Mucosa of descending colon (tissue), 3 donors: ENCODE data around the gene HS3ST2. TPM values are rescaled to one million over a fixed set of nuclear protein-coding genes. Genes with fewer than 3 reads are reported as not detected.
A peak's percentile ranks its signal among the peaks of the same experiment; 100 is the strongest.

ENCODE experiments used
- ATAC-seq: fragments of 200-7000 bp; cut with Tn5 transposase; one replicate; pipeline ENCODE4 v1.9.1; 2020; ENCODE audit warnings: mild to moderate bottlenecking, moderate library complexity
- DNase-seq, 3 donors: peaks; one replicate each; pipeline ENCODE4 v3.0.0-alpha.2; 2020
- H3K36me3 ChIP-seq: fragments of 200-600 bp; one replicate; pipeline ENCODE4 v1.8.0; 2021; ENCODE audit warnings: low read depth, mild to moderate bottlenecking
- H3K4me1 ChIP-seq: fragments of 200-600 bp; one replicate; pipeline ENCODE4 v1.8.0; 2021; ENCODE audit warnings: low read depth, mild to moderate bottlenecking
- H3K4me3 ChIP-seq: fragments of 200-600 bp; one replicate; pipeline ENCODE4 v1.8.0; 2021; ENCODE audit warnings: mild to moderate bottlenecking
- H3K9me3 ChIP-seq: fragments of 200-600 bp; one replicate; pipeline ENCODE4 v1.8.0; 2021; ENCODE audit warnings: mild to moderate bottlenecking
- intact Hi-C, 2 donors: fragments of 100-400 bp; cut with DNase I in 1 of 2; cut with micrococcal nuclease in 1 of 2; formaldehyde crosslinking; loops; one replicate each; pipeline versions ENCODE4 v1.11.0 to v1.11.1; 2022; cut with DNase I, micrococcal nuclease
- total RNA-seq, 3 donors: library from RNA; stranded (reverse); fragmentation: NEBNext Ultra II Directional in 2 of 3; extraction: Animal tissue kit (Norgen Biotek cat#: 25700) in 2 of 3; gene quantifications; one replicate each; pipeline versions ENCODE4 v1.2.1 to v1.2.4, GENCODE V29; 2021 to 2023
- TF ChIP-seq, protein P1 (sequence below): fragments of 200-600 bp; IDR thresholded peaks from one replicate; pipeline ENCODE4 v1.8.0; 2022; ENCODE audit warnings: antibody characterized with exemption, mild to moderate bottlenecking
- donor health status: DM: no; HTN: no; CAD: no; lungs with moderate emphysema.
- donor health status: DM: no; HTN: no; CAD: no.
- donor health status: DM: no; HTN: yes; CAD: no.

Gene HS3ST2
- total RNA-seq, 3 donors from 2014 or later: 0.20 to 1.6 (median 0.24) TPM

DNA sequence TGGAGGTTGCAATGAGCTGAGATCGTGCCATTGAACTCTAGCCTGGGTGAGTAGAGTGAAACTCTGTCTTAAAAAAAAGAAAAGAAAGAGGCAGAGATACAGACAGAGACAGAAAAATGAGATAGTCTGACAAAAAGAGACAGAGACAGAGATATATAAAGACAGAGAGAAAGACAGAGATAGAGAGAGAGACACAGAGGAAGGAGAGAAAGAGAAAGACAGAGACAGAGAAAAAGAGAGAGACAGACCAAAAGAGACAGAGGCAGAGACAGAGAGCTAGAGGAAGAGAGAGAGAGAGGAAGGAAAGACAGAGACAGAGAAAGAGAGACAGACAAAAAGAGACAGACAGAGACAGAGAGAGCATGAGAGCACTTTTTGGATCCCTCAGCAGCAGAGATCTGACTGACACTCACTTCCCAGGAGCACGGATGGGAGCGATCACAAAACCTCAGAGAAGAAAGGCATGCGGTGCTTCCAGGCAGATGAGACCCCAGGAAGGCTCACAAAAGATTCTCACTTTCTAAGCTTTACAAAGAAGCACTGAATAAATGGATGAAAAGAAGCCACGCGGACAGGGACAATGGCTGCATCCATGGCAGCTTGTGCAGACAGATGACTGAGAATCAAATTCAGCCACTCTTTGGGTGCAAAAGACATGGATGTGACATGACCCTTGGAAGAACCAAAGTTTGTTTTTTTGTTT is 38.6 kb upstream of the HS3ST2 start:
- H3K9me3 ChIP-seq: no peaks in the 10 kb centered on the region
- TF ChIP-seq, protein P1, sequence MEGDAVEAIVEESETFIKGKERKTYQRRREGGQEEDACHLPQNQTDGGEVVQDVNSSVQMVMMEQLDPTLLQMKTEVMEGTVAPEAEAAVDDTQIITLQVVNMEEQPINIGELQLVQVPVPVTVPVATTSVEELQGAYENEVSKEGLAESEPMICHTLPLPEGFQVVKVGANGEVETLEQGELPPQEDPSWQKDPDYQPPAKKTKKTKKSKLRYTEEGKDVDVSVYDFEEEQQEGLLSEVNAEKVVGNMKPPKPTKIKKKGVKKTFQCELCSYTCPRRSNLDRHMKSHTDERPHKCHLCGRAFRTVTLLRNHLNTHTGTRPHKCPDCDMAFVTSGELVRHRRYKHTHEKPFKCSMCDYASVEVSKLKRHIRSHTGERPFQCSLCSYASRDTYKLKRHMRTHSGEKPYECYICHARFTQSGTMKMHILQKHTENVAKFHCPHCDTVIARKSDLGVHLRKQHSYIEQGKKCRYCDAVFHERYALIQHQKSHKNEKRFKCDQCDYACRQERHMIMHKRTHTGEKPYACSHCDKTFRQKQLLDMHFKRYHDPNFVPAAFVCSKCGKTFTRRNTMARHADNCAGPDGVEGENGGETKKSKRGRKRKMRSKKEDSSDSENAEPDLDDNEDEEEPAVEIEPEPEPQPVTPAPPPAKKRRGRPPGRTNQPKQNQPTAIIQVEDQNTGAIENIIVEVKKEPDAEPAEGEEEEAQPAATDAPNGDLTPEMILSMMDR: no peak
- no peaks in the 10 kb centered on the region for H3K36me3 ChIP-seq
- DNase-seq: no peak
- no peak overlapping the region for H3K4me3 ChIP-seq
- no peak for ATAC-seq
- intact Hi-C loops: no loop called here
- H3K4me1 ChIP-seq: no peaks in the 10 kb centered on the region

DNA sequence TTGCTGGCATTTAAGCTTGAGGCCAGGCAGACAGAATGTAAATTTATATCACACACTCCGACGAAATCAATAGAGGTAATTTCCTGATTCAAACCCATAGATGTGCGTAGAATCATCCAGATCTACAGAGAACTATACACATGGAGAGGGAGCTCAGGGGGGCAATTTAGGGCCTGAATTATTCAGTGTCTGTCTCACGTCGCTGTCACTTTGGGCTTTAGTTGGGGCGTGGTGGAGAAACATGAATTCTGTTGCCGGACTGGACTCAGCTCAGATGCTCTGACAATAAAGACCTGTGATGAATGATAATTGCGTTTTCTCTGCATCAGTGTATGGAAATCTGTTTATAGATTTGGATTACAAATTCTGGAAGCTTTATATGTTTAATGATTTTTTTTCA is 32.5 kb upstream of the HS3ST2 start:
- no peak overlapping the region for H3K4me3 ChIP-seq
- TF ChIP-seq, protein P1: no peak
- no peaks in the 10 kb centered on the region for H3K9me3 ChIP-seq
- no peak for DNase-seq
- intact Hi-C loops: no loop called here
- H3K36me3 ChIP-seq: no peaks in the 10 kb centered on the region
- no peaks in the 10 kb centered on the region for H3K4me1 ChIP-seq
- no peak for ATAC-seq

DNA sequence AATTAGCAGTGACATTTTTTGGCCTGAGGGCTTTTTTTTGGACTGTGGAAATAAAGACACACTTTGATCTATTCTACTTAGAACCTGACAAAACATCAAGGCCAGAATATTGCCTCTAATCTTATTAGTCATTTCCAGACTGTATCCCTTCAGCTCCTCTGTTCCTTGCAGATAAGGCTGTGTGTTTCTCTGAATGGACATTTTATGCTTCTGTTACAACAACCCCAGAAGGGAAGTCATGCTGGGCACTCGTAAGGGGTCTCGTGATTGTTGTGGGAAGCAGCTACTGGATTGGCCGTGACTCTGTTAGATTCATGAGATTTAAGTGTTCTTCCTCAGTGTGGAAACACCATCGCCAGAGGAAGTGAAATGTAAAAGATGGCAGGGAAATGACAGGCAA is 31.6 kb upstream of the HS3ST2 start:
- Histone ChIP-seq H3K4me1 (no peaks in the 10 kb centered on the region), H3K36me3 (no peaks in the 10 kb centered on the region), H3K4me3 (no peak overlapping the region), H3K9me3 (no peaks in the 10 kb centered on the region)
- DNase-seq (peak in 1 of 3 donors; percentile 35), ATAC-seq (no peak)
- intact Hi-C loops: no loop called here
- TF ChIP-seq, protein P1: no peak

DNA sequence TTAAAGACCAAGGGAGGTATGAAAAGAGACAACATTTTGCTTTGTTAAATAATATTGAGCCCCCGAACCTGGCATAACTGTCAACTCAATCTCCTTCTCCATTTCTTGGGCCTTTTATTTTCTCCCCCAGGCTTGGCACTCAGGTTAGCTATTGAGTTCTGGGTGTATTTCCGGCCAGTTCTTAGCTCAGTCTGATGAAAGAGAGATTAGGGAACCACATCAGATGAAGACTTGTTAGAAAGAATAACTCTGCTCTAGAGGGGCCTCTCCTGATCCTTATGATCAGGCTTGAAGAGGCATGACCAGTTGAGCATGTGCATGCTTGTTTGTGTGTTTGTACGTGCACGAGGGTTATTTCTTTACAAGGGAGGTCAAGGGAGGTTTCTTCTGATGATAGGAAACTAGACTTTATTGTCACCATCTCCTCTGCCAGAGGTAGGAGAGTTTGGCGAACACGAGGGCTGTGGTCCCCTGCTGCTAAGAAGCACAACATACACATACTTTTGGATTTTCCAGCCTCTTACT is 29.2 kb upstream of the HS3ST2 start:
- no peaks in the 10 kb centered on the region for H3K9me3 ChIP-seq
- no peak for DNase-seq
- H3K4me1 ChIP-seq: peaks cover 6% of the 10 kb centered on the region
- ATAC-seq: no peak
- no peak overlapping the region for H3K4me3 ChIP-seq
- intact Hi-C loops: no loop called here
- no peaks in the 10 kb centered on the region for H3K36me3 ChIP-seq
- TF ChIP-seq, protein P1: no peak

DNA sequence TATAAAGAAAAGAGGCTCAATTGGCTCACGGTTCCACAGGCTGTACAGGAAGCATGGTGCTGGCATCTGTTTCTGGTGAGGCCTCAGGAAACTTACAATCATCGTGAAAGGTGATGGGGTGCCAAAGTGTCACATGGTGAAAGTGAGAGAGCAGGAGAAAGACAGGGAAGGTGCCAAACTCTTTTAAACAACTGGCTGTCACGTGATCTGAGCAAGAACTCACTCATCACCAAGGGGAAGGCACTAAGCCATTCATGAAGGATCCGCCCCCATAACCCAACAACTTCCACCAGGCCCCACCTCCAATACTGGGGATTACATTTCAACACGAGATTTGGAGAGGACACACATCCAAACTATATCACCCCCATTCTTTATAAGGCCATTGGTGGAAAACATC is 28.4 kb upstream of the HS3ST2 start:
- Histone ChIP-seq H3K4me1 (peaks cover 6% of the 10 kb centered on the region), H3K4me3 (no peak overlapping the region), H3K36me3 (no peaks in the 10 kb centered on the region), H3K9me3 (no peaks in the 10 kb centered on the region)
- TF ChIP-seq, protein P1: no peak
- intact Hi-C loops: no loop called here
- DNase-seq: no peak
- ATAC-seq: no peak
